GM18498 (cell line): ENCODE data around the gene HSPG2.
"Not testable (repeated sequence)": the region's sequence is repeated elsewhere in the genome, so short reads cannot be mapped to it uniquely, and the experiment has no call there.

Experiments
- ATAC-seq: cut with Tn5 transposase; IDR thresholded peaks from one replicate; pipeline ENCODE4 v1.9.1; 2021; ENCODE audit warnings: mild to moderate bottlenecking, moderate library complexity; ENCODE audit not compliant: unreplicated experiment

Gene HSPG2

DNA sequence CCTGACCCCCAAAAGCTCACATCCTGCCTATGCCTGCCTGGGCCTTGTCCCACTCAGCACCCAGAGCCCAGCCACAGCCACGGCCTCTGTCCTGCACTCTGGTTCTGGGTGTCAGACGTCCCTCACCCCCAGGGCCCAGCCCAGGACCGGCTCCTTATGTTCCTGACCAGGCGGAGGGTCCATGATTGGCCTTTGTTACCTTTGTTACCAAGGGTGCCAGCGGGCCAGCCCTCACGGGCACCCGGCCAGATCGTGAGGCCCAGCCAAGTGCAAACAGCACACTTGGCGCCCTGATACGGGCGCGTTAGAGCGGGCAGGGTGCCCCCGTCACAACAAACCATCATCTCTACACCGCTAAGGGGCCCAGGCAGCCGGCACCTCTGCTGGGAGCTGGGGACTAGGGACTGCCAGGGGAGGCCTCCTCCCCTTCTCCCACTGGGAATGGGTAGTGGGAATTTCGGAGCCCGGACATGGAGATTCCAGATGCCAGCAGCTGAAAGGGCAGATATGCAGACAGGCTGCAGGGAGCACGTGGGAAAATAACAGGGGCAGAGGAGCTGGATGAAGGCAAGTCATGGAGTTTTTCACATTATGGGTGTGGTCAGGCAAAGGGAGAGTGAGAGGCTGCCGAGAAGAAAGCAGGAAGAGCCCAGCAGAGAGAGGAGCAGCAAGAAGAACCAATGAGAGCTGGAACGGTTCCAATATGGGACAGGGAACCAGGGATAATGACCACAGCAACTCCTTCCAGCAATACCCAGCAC lies 22.1 kb downstream of the HSPG2 start:
- no peak for ATAC-seq

DNA sequence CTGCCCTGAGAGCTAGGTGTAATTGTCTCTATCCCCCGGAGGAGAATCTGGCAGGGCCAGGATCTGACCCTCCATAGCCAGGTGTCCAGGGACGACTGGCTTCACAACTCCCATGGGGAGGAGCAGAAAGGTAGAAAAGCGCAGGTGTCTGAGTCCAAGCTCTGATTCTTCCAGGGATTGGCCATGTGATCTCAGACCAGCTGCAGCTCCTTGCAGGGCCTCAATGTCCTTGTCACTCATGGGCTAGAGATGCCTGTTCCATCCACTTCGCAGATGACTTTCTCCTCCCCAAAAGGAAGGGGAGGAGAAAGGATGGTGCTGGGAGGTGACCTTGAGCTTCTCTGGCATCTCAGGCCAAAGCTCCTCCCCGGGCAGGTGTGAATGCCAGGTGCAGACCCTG lies 22.7 kb downstream of the HSPG2 start:
- ATAC-seq = no peak

DNA sequence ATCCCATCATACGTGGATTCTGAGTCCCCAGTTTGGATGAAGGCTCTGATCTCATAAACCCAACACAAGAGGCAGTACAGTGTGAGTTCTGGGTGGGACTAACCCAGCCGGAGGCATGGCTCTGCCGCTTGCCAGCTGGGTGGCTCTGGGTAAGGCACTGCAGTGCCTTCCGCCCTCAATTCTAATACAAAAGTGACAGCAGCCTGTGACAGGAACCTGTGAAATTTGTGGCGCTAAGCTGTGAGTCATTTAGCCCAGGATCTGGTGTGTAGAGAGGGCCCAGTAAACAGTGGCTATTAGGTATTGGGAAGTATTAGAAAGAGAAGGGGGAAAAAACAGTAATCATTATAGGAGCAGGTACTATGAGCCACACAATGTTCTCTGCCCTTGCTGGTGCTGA lies 23.3 kb downstream of the HSPG2 start:
- ATAC-seq = no peak

DNA sequence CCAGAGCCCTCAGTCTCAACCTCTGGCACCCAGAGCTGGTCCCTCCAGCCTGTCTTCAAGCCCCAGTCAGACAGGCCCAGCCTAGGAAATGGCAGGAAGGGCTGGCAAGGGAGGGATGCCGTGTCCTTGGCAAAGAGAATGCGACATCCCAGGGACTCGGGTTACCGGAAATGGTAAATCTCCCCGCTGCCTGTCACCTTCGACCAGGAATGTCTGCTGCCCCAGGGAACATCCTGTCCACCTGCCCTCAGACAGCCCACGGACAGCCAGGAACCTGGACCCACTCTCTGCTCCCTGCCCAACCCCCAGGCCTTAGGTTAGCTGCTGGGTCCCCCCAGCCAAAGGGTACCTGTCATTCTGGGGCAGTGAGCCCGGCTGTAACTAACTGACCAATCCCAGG lies 23.9 kb downstream of the HSPG2 start:
- no peak for ATAC-seq

DNA sequence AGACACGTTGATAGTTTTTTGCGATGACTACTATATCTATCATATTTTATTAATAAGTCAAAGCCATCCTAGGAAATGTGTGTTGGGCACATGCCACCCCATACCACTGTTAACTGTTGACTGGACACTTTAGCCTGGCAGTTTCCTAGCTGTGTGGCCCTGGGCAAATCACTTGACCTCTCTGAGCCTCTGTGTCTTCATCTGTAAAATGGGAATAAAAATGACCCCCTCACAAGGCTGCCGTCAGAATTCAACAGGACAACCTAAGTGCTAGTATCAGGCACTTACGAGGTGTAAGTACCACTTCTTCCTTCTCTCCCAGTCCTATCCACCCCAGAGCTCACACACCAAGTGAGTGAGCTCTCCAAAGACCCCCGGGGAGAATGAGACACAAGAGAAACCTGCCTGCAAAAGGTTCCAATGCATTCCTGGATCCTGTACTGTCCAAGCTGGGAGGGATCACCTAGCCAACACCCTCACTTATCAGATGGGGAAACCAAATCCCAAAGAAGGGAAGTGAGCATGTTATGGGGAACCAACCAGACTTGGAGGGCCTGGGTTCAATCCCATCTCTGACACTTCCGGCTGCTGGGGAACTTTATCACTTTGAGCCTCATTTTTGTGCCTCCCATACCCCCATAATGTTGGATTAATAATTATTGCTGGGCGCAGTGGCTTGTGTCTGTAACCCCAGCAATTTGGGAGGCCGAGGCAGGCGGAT lies 24.9 kb downstream of the HSPG2 start:
- no peak for ATAC-seq

DNA sequence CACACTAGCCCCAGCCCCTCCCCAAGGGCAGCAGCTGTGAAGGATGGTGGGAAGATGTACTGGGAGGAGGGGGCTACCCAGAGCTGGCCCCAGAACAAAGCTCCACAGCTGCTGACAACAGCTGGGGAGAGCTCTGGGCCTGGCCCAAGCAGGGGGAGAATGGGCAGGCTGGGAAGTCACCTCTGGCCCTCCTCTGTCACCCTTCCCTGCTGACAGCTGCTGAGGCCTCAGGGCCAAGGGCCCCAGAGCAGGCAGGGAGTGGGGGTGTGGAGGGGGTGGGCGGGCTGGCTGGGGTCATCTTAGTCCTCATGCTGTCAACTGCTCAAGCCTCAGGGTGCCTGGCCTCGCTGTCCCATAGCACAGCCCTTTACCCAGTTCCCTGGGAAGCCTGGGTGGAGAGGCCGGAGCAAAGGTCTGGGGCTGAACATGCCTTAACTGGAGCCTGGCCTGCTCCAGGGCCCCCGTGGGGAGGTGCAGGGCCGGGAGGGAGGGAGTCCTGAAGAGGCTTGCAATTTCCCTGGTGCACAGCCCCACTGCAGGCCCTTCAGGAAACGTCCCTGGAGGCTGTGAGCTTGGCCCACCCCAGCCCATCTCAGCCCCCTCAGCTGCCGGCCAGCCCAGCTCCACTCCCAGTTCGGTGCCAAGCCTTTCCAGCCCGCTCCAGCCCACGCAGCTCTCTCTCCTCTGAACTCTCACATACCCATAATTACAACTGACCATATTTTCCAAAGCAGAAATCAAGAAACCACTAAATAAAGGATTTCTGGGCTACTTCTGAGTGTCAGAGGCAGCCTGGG lies 25.7 kb downstream of the HSPG2 start:
- ATAC-seq = no peak

DNA sequence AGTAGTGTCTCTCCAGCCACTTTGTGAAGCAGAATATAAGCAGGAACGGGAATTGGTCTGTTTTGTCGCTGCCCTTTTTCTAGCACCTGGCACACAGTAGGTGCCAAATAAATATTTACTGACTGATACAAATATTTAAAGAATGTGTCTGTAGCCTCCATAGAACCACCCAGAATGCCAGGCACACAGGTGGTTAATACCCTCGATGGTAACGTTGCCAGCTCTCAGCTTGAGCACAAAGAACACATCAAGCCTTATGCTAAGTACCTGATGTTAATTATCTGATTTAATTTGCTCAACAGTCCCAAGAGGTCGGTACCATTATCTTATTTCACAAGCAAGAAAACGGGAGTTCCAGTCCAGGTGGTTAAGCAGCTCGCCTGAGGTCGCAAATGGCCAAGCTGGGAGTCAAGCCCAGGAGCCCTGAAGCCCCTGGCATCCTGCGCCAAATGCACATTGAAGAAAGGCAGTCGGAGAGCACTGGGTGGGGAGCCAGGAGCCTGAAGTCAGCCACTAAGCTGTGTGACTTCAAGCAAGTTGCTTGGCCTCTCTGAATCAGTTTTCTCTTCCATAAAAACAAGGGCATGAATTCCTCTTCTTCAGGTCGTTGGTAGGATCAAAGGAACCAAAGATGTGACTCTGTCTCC lies 26.4 kb downstream of the HSPG2 start:
- ATAC-seq = no peak

DNA sequence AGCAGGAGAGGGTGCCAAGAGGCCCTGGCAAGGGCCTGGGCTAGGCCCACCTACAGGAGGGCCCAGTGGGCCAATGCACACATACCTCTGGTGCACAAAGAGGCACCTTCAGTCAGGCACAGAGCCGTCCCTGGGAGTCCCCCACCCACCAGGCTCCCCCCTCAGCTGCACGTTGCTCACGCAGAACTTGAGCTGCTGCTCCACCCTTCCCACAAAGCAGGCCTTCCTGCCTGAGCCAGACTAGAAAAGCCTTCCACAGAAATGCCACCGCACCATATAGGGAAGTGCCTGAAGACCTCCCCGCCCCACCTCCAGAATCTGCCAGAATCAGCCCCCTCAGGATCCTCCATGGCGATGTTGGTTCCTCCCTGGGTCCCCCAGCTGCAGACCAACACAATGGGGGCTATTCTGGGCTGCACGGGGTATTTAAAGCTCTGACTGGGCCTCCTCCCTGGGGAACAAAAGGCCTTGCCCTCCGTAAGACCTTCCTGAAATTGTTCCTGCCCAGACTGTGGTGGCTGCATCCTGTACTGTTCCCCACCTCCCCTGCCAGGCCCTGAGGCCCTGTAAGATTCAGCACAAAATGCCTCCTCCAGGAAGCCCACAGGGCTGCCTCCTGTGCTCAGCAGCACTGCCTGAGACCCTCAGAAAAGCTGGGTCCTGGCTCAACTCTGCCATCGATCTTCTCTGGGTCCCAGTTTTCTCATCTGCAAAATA lies 27.2 kb downstream of the HSPG2 start:
- no peak for ATAC-seq

DNA sequence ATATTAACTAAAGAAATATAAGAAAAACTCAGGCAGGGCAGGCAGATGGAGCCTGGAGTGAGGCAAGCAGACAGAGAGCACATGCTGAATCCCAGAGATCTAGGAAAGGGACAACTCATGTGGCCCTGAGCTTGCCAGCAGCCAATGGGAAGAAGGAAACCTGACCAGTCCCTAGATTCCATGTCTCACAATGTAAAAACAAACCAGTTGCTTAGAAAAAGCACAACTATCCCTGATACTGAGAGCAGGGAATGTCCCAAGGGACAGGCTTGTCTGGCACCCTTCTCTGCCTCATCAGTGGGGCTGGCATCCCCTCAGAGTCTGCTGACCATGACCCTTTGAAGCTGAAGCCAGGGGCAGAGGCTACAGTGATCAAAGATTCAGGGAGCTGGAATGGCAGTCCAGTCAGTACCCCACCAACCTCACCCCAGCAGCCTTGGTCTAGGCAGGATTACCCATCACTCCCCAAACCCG lies 27.8 kb downstream of the HSPG2 start:
- ATAC-seq = no peak

DNA sequence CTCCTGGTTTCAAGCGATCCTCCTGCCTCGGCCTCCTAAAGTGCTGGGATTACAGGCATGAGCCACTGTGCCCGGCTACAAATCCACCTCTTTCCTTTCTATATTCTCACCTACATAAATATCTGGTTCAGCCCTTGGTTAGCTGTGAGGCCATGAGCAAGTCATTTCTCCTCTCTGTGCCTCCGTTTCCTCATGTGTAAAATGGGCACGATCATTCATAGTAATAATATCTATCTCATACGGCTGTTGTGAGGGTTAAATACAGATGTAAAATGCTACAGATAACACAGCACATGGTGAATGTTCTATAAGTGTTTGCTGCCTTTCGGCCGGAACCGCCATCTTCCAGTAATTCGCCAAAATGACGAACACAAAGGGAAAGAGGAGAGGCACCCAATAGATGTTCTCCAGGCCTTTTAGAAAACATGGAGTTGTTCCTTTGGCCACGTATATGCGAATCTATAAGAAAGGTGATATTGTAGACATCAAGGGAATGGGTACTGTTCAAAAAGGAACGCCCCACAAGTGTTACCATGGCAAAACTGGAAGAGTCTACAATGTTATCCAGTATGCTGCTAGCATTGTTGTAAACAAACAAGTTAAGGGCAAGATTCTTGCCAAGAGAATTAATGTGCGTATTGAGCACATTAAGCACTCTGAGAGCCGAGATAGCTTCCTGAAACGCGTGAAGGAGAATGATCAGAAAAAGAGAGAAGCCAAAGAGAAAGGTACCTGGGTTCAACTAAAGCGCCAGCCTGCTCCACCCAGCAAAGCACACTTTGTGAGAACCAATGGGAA lies 29.2 kb downstream of the HSPG2 start:
- ATAC-seq = not testable (repeated sequence)

DNA sequence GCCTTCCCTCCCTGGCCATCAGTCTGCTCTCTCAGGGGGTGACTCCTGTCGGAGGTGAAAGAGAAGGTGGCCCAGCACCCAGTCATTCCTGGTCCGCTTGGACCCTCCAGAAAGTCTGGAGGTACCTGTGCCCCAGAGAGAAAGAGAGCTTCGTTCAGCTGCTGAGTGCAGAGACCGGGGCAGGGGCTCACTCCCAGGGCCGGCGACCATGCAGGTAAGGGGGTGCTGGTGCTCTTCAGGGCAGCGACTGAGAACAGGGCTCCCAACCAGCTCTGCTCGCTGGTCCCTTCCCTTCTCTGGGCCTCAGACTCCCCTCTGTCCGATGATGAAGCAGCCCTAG lies 30.1 kb downstream of the HSPG2 start:
- no peak for ATAC-seq

DNA sequence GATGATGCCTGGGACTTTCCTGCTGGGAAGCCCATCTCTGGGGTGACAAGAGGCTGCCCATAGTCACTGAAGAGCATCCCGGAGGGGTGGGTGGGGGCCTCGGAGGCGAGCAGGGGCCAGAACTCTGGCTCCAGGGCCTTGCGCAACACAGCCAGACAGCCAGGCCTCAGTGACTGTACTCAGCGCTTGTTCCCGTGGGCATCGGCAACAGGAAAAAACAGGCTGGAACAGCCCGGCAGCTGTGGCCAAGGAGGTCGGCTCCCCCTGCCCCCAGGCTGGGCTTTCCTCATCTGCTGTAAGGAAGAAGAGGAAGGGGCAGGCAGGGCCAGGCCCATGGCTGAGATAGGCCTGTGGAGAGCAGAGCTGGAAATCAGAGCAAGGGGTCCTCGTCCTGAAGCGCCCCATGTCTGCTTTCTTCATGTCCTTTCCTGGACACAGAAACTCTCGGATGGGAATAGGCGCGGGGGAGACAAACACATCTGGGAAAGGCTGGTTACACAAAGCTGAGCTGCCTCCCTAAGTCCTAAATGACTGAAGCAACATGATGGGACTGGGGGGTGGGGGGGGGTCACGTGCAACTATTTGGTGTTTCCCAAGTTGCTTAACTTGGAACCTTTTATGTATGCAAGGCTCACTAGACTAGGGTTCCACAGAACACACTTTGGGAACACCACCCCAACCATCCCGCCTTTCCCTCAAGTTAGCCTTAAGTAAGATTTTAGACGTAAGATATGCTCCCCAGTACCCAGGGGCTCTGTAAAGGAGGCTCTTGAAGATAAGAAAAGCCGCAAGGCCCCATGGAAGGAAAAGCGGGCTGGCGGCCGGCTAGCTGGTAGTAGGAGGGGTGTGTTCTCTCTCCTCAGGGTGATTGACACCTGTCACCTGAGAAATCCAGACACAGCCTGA lies 30.7 kb downstream of the HSPG2 start:
- no peak for ATAC-seq

DNA sequence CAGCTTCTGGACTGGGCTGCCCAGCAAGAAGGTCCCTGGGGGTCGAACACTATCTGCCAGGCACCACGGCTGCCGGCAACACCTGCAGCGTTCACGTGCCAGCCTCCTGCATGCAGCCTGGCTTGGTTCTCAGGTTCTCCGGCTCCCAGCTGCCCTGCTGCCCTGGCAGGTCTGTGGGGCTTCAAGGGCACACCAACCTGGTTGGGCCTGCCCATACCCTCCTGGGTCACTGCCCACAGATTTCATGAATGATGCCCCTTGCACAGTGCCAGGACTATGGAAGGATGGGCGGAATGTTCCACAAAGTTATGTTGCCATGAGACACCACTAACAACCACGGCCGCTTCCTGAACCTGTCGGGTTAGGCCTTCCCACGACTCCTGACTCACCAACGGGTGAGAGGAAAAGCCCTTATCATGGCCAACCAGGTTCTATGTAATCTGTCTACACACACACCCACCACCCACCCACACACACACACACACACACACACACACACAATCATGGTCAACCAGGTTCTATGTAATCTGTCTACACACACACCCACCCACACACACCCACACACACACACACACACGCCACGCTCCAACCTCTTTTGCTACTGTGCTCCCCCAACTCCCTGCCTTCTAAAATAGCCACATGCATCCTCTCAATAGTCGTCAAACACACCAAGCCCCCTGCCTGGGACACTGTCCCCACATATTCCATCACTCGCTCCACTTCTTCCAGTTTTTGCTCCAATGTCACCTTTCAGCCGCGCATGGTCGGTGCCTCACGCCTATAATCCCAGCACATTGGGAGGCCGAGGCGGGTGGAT lies 32.2 kb downstream of the HSPG2 start:
- ATAC-seq = no peak

DNA sequence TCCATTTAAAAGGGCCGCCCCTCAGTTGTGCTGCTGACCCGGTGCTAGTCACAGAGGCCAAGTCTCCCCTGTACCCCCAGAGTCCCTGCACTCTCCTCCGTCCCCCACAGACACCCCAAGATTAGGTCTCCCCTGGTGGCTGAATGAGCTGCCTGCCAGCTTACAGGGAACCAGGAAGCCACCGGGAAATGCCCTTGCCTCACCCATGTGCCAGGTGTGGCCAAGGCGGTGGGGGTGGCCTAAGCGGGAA lies 32.7 kb downstream of the HSPG2 start:
- no peak for ATAC-seq

DNA sequence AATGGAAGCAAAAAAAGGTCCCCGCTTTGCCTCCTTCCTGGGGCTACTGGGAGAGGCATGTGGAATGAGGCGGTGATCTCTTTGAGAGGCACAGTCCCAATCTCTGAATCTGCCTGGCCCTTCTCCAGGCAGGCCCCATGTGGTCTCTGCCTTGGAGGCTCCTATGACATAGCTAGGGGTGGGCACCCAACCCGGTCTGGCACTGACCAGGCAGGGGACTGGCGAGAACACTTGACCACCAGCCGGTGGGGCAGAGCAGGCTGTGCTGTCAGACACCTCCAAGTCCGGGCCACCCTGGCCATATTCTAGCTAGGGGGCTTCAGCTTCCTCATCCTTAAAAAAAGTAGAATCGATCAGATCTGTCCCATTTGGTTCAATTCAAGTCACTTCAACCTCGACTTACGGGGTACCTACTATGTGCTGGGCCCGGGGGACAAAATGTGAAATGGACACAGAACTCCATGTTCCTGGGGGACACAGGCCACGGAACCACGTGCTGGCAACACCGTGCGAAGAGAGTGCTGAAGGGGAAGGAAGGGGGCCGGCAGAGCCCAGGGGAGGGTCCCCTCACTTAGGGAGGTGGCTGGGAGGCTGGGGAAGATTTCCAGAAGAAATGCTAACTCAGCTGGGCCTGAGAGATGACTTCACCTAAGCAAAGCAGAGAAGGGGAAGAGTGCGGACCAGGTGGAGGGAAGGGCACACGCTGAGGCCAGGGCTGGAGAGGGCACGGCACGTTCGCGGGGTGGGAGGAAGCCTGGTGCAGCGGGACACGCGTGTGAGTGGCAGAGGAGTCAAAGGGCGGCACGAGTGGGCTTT lies 33.3 kb downstream of the HSPG2 start:
- ATAC-seq = no peak

DNA sequence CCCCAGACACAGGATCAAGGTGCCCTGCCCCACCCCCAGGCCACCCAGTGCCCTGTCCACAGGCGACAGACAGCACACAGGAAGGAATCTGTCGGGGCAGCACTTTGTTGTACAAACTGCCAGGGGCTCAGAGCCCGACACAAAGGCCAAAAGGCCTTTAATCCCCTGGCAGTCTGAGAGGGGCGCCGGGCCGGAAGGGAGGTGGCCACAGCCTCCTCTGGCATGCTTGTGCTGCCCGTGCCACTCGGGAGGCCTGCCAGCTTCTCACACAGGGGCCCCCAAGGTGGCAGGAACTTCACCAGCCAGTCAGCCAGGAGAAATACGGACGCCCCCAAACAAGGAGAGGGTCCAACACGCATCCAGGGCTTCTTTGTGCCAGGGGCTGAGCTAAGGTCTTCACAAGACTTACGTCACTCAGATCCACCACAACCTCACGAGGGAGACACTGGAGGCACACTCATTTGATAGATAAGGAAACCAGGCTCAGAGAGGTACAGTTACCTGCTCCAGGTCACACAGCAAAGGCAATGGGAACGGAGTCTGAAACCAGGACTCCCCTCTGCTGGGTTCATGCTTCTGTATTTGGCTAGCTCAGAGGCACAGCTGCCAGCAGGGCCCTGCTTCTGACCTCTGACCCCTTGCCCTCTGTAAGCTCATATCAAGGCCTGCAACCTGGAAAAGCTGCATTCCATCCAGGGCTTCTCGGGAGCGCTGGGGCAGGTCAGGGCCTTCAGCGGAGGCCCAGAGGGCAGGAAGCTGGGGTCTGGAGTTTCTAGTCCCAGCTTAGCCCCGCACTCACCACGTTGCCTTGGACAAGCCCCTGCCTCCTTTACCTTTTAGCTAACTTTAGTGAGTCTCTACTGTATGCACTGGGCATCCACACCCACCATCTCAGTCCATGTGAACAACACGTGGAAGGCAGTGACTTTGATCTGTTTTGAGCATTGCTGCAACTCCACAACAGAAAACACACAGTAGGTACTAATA lies 34.8 kb downstream of the HSPG2 start:
- ATAC-seq = no peak
